Duodenal mucosa (tissue), 2 donors: ENCODE data around the gene MYOM1.

ENCODE experiments used
- H3K27ac ChIP-seq: one replicate; pipeline ENCODE4 v1.7.0; 2013; ENCODE audit warnings: low read depth, low read length
- H3K27me3 ChIP-seq, 2 donors: one replicate each; pipeline ENCODE4 v1.7.0; 2013; ENCODE audit warnings: low read length in 2 of 2, control low read depth in 1 of 2; ENCODE audit not compliant: insufficient read depth in 2 of 2, control insufficient read depth in 1 of 2
- H3K36me3 ChIP-seq, 2 donors: one replicate each; pipeline ENCODE4 v1.7.0; 2013; ENCODE audit warnings: low read length in 2 of 2, control low read depth in 1 of 2; ENCODE audit not compliant: insufficient read depth in 2 of 2, control insufficient read depth in 1 of 2
- H3K4me1 ChIP-seq, 2 donors: one replicate each; pipeline ENCODE4 v1.7.0; 2013; ENCODE audit warnings: low read length in 2 of 2, control low read depth in 1 of 2; ENCODE audit not compliant: insufficient read depth in 2 of 2, control insufficient read depth in 1 of 2
- H3K4me3 ChIP-seq, 2 donors: one replicate each; pipeline ENCODE4 v1.7.0; 2013; ENCODE audit warnings: low read length in 2 of 2, low read depth in 1 of 2
- H3K9ac ChIP-seq, 2 donors: one replicate each; pipeline ENCODE4 v1.7.0; 2013; ENCODE audit warnings: low read length in 2 of 2, low read depth in 1 of 2
- H3K9me3 ChIP-seq, 2 donors: one replicate each; pipeline ENCODE4 v1.7.0; 2013; ENCODE audit warnings: low read length in 2 of 2, control low read depth in 1 of 2; ENCODE audit not compliant: control insufficient read depth in 1 of 2

Gene MYOM1

DNA sequence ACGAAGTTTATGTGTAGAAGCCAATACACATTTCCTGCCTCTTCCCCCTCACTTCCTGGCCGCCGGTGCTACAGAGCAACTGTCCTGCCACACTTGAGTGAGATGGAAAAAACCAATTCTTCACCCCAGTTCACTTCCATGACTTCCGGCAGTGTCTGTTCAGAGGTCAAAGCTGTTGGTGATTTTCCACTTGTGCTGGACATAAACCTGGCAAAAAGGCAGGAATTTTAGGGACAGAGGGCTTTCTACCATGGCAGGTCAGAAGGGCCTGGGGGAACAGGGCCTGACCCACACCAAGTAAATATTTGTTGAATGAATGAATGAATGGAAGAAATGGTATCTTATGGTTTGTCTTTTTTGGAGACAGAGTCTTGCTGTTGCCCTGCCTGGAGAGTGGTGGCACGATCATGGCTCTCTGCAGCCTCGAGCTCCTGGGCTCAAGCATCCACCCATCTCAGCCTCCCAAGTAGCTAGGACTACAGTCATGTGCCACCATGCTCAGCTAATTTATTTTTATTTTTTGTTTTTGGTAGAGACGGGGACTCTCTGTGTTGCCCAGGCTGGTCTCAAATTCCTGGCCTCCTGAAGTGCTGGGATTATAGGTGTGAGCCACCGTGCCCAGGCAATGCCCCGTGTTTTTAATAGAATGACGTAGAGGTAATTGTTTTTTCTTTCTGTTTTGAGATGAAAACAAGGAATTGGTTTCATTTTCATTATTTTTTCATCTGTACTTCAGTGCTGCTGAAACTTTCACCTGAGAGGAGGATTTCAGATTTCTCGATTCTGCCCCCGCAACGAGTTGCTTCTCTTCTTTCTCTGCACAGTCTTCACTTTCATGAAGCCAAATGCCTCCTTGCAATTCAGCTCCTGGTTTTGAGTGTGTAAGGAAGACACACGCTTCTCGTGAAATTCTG is 158.8 kb downstream of the MYOM1 start:
- no peaks in the 10 kb centered on the region for H3K36me3 ChIP-seq
- H3K27ac ChIP-seq, result peak overlapping the region; percentile 15
- H3K4me3 ChIP-seq, result peak overlapping the region in 1 of 2 donors; percentile 32
- H3K9me3 ChIP-seq, result no peaks in the 10 kb centered on the region
- H3K4me1 ChIP-seq, result peaks cover 16 to 20% of the 10 kb centered on the region in 2 donors
- H3K27me3 ChIP-seq, result no peaks in the 10 kb centered on the region
- H3K9ac ChIP-seq, result no peak overlapping the region

- H3K9me3 ChIP-seq, result no peaks in the 10 kb centered on the region
- no peak overlapping the region for H3K9ac ChIP-seq
- no peaks in the 10 kb centered on the region for H3K27me3 ChIP-seq
- H3K36me3 ChIP-seq, result no peaks in the 10 kb centered on the region
- H3K27ac ChIP-seq, result no peak overlapping the region
- no peak overlapping the region for H3K4me3 ChIP-seq
- peaks cover 16 to 24% of the 10 kb centered on the region in 2 donors for H3K4me1 ChIP-seq
Observed at GRCh38 chr18:3059272-3059671, 160.5 kb downstream of the MYOM1 start.

GRCh38 chr18:3058328-3059191 is 161.2 kb downstream of the MYOM1 start:
- Histone ChIP-seq H3K9ac (peak overlapping the region in 1 of 2 donors; percentile 48), H3K27me3 (no peaks in the 10 kb centered on the region), H3K4me1 (peaks cover 16 to 24% of the 10 kb centered on the region in 2 donors), H3K4me3 (no peak overlapping the region), H3K27ac (peak overlapping the region; percentile 17), H3K9me3 (no peaks in the 10 kb centered on the region), H3K36me3 (no peaks in the 10 kb centered on the region)

DNA sequence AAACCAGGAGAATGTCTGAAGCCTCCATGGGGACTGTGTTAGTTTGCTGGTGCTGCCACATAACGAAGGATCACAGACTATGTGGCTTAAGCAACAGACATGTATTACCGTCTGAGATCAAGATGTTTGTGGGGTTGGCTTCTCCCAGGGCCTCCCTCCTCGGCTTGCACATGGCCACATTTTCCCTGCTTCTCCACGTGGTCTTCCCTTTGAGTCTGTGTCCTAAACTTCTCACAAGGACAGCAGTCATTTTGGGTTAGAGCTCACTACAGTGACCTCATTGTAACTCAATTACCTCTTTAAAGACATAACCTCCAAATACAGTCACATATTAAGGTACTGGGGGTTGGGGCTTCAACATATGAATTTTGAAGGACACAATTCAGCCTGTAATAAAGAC is 162.2 kb downstream of the MYOM1 start:
- Histone ChIP-seq H3K4me1 (peaks cover 13 to 19% of the 10 kb centered on the region in 2 donors), H3K9me3 (no peaks in the 10 kb centered on the region), H3K36me3 (no peaks in the 10 kb centered on the region), H3K9ac (no peak overlapping the region), H3K27me3 (no peaks in the 10 kb centered on the region), H3K4me3 (no peak overlapping the region), H3K27ac (no peak overlapping the region)

GRCh38 chr18:3056311-3056710 is 163.5 kb downstream of the MYOM1 start:
- Histone ChIP-seq H3K36me3 (no peaks in the 10 kb centered on the region), H3K4me1 (peaks cover 17 to 22% of the 10 kb centered on the region in 2 donors), H3K9ac (no peak overlapping the region), H3K9me3 (no peaks in the 10 kb centered on the region), H3K27me3 (no peaks in the 10 kb centered on the region), H3K4me3 (no peak overlapping the region), H3K27ac (no peak overlapping the region)

DNA sequence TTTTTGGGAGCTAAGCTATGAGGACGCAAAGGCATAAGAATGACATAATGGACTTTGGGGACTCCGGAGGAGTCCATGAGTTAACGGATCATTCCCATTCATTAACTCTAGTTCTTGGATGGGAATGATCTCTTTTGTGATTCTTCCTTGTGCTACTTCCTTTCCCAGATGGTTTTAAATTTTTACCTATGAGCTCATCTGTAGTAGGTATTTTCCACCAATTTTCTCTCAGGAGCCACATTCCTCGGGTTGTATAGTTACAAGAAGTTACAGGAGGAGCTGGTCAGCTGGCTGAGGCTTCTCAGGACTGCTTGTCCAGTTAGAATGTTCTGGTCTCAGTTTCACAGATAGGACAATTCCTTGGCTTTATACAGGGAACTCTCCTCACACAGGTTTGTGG is 164.0 kb downstream of the MYOM1 start:
- no peak overlapping the region for H3K4me3 ChIP-seq
- H3K27ac ChIP-seq, result no peak overlapping the region
- H3K9me3 ChIP-seq, result no peaks in the 10 kb centered on the region
- H3K27me3 ChIP-seq, result no peaks in the 10 kb centered on the region
- H3K9ac ChIP-seq, result no peak overlapping the region
- no peaks in the 10 kb centered on the region for H3K36me3 ChIP-seq
- H3K4me1 ChIP-seq, result peaks cover 22 to 26% of the 10 kb centered on the region in 2 donors

DNA sequence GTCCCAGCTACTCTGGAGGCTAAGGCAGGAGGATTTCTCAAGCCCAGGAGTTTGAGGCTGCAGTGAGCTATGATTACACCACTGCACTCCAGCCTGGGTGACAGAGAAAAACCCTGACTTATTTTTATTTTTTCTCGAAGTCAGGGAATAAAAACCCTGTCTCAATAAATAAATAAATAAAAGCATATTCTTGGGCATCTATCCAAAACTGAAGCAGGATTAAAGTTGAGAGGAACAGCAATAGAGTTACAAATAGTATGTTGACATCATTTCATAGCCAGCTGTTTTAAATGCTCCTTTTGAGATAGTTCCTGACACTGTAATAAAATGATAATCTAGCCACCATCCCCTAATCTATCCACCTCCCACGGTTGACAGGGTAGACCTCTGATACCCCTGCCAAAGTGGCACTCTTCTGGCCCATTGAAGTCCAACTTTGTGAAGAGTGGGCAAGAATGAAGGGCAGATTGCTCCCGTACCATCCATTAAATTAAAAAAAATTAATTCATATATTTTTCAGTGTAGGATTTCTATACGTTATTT is 164.5 kb downstream of the MYOM1 start:
- Histone ChIP-seq H3K4me1 (peaks cover 20 to 22% of the 10 kb centered on the region in 2 donors), H3K9ac (no peak overlapping the region), H3K27me3 (no peaks in the 10 kb centered on the region), H3K4me3 (no peak overlapping the region), H3K9me3 (no peaks in the 10 kb centered on the region), H3K36me3 (no peaks in the 10 kb centered on the region), H3K27ac (no peak overlapping the region)

DNA sequence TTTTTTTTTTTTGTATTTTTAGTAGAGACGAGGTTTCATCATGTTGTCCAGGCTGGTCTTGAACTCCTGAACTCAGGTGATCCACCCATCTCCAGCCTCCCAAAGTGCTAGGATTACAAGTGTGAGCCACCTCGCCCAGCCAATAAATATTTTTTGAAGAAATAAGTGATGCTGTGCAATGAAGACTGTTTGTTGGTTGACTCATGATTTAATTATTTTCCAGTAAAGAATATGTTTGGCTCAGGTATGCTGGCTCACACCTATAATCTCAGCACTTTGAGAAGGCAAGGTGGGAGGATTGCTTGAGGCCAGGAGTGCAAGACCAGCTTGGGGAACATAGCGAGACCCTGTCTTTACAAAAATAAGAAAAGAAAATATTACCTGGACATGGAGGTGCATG is 165.0 kb downstream of the MYOM1 start:
- no peak overlapping the region for H3K4me3 ChIP-seq
- no peak overlapping the region for H3K9ac ChIP-seq
- peaks cover 19 to 21% of the 10 kb centered on the region in 2 donors for H3K4me1 ChIP-seq
- no peaks in the 10 kb centered on the region for H3K27me3 ChIP-seq
- H3K9me3 ChIP-seq, result no peaks in the 10 kb centered on the region
- H3K27ac ChIP-seq, result no peak overlapping the region
- H3K36me3 ChIP-seq, result no peaks in the 10 kb centered on the region

DNA sequence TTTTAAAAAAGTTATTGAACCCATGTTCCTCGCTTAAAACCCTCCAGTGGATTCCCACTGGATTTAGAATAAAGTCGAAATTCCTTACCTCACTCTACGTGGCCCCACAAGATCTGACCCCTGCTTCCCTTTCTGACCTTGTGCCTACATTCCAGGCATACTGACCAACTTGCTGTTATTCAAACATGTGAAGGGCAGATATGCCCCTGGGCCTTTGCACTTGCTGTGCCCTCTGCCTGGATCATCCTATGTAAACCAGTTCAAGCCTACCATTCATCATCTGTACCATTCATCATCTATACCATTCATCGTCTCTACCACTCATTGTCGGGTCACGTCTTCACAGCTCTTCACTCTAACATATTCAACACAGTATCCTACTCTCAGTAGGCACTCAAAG is 165.6 kb downstream of the MYOM1 start:
- Histone ChIP-seq H3K27me3 (no peaks in the 10 kb centered on the region), H3K9ac (no peak overlapping the region), H3K4me3 (no peak overlapping the region), H3K36me3 (no peaks in the 10 kb centered on the region), H3K4me1 (peaks cover 18% of the 10 kb centered on the region in 2 donors), H3K27ac (no peak overlapping the region), H3K9me3 (no peaks in the 10 kb centered on the region)

DNA sequence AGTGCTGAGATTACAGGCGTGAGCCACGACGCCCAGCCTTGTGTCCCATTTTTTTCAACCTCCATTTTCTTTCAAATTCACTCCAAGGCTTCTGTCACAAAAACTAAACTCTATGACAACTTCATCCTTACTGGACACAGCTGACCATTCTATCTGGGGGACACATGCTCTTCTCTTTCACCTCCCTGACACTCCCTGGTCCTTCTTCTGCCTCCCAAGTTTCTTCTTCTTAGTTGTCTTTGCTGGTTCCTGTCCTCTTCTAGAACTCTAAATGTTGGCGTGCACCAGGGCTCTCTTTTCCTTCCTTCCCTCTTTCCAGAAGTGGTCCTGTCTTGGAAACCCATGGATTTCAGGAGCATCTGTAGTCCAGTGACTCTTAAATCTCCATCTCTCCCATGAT is 166.7 kb downstream of the MYOM1 start:
- peaks cover 12 to 18% of the 10 kb centered on the region in 2 donors for H3K4me1 ChIP-seq
- no peak overlapping the region for H3K27ac ChIP-seq
- no peak overlapping the region for H3K9ac ChIP-seq
- no peaks in the 10 kb centered on the region for H3K27me3 ChIP-seq
- no peaks in the 10 kb centered on the region for H3K36me3 ChIP-seq
- no peak overlapping the region for H3K4me3 ChIP-seq
- no peaks in the 10 kb centered on the region for H3K9me3 ChIP-seq
